ENCODE results near the gene CHRDL2.

The CHRDL2 gene

DNA sequence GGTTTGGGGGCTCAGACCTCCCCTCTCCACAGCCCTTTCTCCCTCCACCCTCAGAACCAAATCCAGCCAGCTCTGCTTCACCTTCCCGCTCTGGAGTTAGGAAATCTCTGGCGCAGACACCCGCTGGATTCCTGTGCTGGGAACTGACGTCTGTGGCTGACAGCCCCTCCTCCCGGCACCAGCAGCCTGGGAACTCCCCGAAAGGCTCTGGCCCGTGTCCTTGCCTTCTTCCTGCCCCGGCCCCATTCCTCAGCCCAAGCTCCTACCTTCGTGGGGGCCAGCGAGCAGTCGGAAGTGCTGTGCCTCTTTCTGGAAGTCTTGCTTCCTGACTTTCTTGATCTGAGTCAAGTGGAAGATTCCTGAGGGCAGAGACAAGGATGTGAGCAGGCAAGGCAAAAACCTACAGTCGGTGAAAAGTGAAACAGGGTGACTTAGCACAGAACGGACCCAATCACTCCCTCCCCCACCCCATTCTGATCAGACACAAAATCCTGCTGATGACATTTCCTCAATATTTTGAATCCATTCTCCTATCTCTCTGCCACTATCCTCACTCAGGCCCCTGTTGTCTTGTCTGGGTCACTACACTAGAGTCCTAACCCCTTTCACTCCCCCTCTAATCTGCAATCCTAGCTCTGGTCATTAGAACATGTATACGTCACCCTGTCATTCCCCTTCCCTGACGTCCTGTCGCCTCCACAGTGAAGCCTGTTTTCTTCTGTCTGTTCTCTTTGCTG lies 34.1 kb downstream of the CHRDL2 start:
- Histone ChIP-seq H3K4me2 (ENCODE audit: low read depth, low read length, poor library complexity, severe bottlenecking) (no peak overlapping the region), H3K9ac (ENCODE audit: low read depth, low read length, poor library complexity, severe bottlenecking) (no peak overlapping the region), H2AFZ (ENCODE audit: low read length) (no peak overlapping the region), H3F3A (ENCODE audit: low read depth) (no peaks in the 10 kb centered on the region), H4K20me1 (ENCODE audit: insufficient read depth, low read length, poor library complexity, severe bottlenecking) (no peaks in the 10 kb centered on the region), H3K4me1 (ENCODE audit: insufficient read depth, low read length, poor library complexity, severe bottlenecking) (peaks cover under 1% of the 10 kb centered on the region), H3K4me3 (ENCODE audit: low read length, poor library complexity, severe bottlenecking) (no peak overlapping the region), H3K27me3 (ENCODE audit: insufficient read depth, low read length, poor library complexity, severe bottlenecking) (no peaks in the 10 kb centered on the region), H3K79me2 (ENCODE audit: insufficient read depth, low read length) (no peaks in the 10 kb centered on the region), H3K9me3 (ENCODE audit: insufficient read depth, low read depth, low read length) (no peaks in the 10 kb centered on the region), H3K9me2 (replicated peaks; ENCODE audit: low read depth, low read length) (no peaks in the 10 kb centered on the region), H3K36me3 (ENCODE audit: insufficient read depth, low read length) (no peaks in the 10 kb centered on the region)
- TF ChIP-seq CTCF (conservative IDR thresholded peaks at IDR 0.05; ENCODE audit: low read length) (no peak), EZH2phosphoT487 (IDR thresholded peaks at IDR 0.05; ENCODE audit: borderline replicate concordance) (no peak)

GRCh38 chr11:74696500-74696899 lies 34.7 kb downstream of the CHRDL2 start:
- no peaks in the 10 kb centered on the region for H3K36me3 ChIP-seq (ENCODE audit: insufficient read depth, low read length)
- H3K27me3 ChIP-seq (ENCODE audit: insufficient read depth, low read length, poor library complexity, severe bottlenecking): no peaks in the 10 kb centered on the region
- H3K9me3 ChIP-seq (ENCODE audit: insufficient read depth, low read depth, low read length): no peaks in the 10 kb centered on the region
- H4K20me1 ChIP-seq (ENCODE audit: insufficient read depth, low read length, poor library complexity, severe bottlenecking): no peaks in the 10 kb centered on the region
- H3F3A ChIP-seq (ENCODE audit: low read depth): no peaks in the 10 kb centered on the region
- H3K79me2 ChIP-seq (ENCODE audit: insufficient read depth, low read length): no peaks in the 10 kb centered on the region
- no peak overlapping the region for H3K4me3 ChIP-seq (ENCODE audit: low read length, poor library complexity, severe bottlenecking)
- H2AFZ ChIP-seq (ENCODE audit: low read length): no peak overlapping the region; the same call in 1 of the 2 replicates
- no peak overlapping the region for H3K4me2 ChIP-seq (ENCODE audit: low read depth, low read length, poor library complexity, severe bottlenecking)
- TF ChIP-seq EZH2phosphoT487 (IDR thresholded peaks at IDR 0.05; ENCODE audit: borderline replicate concordance) (no peak), CTCF (conservative IDR thresholded peaks at IDR 0.05; ENCODE audit: low read length) (no peak)
- peaks cover 7% of the 10 kb centered on the region for H3K4me1 ChIP-seq (ENCODE audit: insufficient read depth, low read length, poor library complexity, severe bottlenecking)
- H3K9ac ChIP-seq (ENCODE audit: low read depth, low read length, poor library complexity, severe bottlenecking): no peak overlapping the region
- H3K9me2 ChIP-seq (replicated peaks; ENCODE audit: low read depth, low read length): no peaks in the 10 kb centered on the region

- no peaks in the 10 kb centered on the region for H3F3A ChIP-seq (ENCODE audit: low read depth)
- no peaks in the 10 kb centered on the region for H3K27me3 ChIP-seq (ENCODE audit: insufficient read depth, low read length, poor library complexity, severe bottlenecking)
- no peak overlapping the region for H3K9ac ChIP-seq (ENCODE audit: low read depth, low read length, poor library complexity, severe bottlenecking)
- TF ChIP-seq EZH2phosphoT487 (IDR thresholded peaks at IDR 0.05; ENCODE audit: borderline replicate concordance) (no peak), CTCF (conservative IDR thresholded peaks at IDR 0.05; ENCODE audit: low read length) (no peak)
- H3K9me3 ChIP-seq (ENCODE audit: insufficient read depth, low read depth, low read length): no peaks in the 10 kb centered on the region
- H3K79me2 ChIP-seq (ENCODE audit: insufficient read depth, low read length): no peaks in the 10 kb centered on the region
- H3K4me1 ChIP-seq (ENCODE audit: insufficient read depth, low read length, poor library complexity, severe bottlenecking): peaks cover 10% of the 10 kb centered on the region
- H3K4me2 ChIP-seq (ENCODE audit: low read depth, low read length, poor library complexity, severe bottlenecking): no peak overlapping the region
- no peak overlapping the region for H2AFZ ChIP-seq (ENCODE audit: low read length)
- no peaks in the 10 kb centered on the region for H3K9me2 ChIP-seq (replicated peaks; ENCODE audit: low read depth, low read length)
- H4K20me1 ChIP-seq (ENCODE audit: insufficient read depth, low read length, poor library complexity, severe bottlenecking): no peaks in the 10 kb centered on the region
- no peak overlapping the region for H3K4me3 ChIP-seq (ENCODE audit: low read length, poor library complexity, severe bottlenecking)
- no peaks in the 10 kb centered on the region for H3K36me3 ChIP-seq (ENCODE audit: insufficient read depth, low read length)
These were observed 35.4 kb downstream of the CHRDL2 start for GRCh38 chr11:74695705-74696280.
